ENCODE results near the gene LDAH. TPM values are rescaled to one million over a fixed set of nuclear protein-coding genes. Genes with fewer than 3 reads are reported as not detected.

LDAH gene
- total RNA-seq, 1 experiment from 2014 or later: 27.4 TPM

- no peak for DNase-seq (ENCODE audit: low spot score)
- Histone ChIP-seq H3K27ac (ENCODE audit: low read depth, low read length, poor library complexity, severe bottlenecking) (no peak overlapping the region), H3K4me3 (ENCODE audit: low read depth, low read length, poor library complexity, severe bottlenecking) (peak overlapping the region; percentile 25), H3K36me3 (ENCODE audit: insufficient read depth, low read length, poor library complexity, severe bottlenecking) (no peaks in the 10 kb centered on the region), H3K27me3 (replicated peaks; ENCODE audit: insufficient read depth, low read depth, low read length, poor library complexity) (peaks cover 95% of the 10 kb centered on the region), H3K9me3 (ENCODE audit: low read depth, low read length, poor library complexity, severe bottlenecking) (no peaks in the 10 kb centered on the region), H3K4me1 (ENCODE audit: insufficient read depth, low read length, poor library complexity, severe bottlenecking) (peaks cover 6% of the 10 kb centered on the region)
- BruUV-seq (replicated peaks): no TSS peak
- TF ChIP-seq, protein P1, sequence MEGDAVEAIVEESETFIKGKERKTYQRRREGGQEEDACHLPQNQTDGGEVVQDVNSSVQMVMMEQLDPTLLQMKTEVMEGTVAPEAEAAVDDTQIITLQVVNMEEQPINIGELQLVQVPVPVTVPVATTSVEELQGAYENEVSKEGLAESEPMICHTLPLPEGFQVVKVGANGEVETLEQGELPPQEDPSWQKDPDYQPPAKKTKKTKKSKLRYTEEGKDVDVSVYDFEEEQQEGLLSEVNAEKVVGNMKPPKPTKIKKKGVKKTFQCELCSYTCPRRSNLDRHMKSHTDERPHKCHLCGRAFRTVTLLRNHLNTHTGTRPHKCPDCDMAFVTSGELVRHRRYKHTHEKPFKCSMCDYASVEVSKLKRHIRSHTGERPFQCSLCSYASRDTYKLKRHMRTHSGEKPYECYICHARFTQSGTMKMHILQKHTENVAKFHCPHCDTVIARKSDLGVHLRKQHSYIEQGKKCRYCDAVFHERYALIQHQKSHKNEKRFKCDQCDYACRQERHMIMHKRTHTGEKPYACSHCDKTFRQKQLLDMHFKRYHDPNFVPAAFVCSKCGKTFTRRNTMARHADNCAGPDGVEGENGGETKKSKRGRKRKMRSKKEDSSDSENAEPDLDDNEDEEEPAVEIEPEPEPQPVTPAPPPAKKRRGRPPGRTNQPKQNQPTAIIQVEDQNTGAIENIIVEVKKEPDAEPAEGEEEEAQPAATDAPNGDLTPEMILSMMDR (conservative IDR thresholded peaks at IDR 0.05; ENCODE audit: low read depth, low read length): no peak
- TF ChIP-seq EZH2 (IDR thresholded peaks at IDR 0.05; ENCODE audit: borderline replicate concordance, low read depth, low read length, poor library complexity, severe bottlenecking): peak; percentile 95
- ChIA-PET CTCF (no interaction called here), POLR2A (ENCODE audit: low non-redundant PET) (no interaction called here)
- intact Hi-C loops (cut with micrococcal nuclease; ENCODE audit: unreplicated experiment): no loop called here
Measured at GRCh38 chr2:20666005-20666303, 156.9 kb downstream of the LDAH start.

GRCh38 chr2:20665243-20666004 is 157.5 kb downstream of the LDAH start:
- ChIA-PET CTCF (no interaction called here), POLR2A (ENCODE audit: low non-redundant PET) (no interaction called here)
- no peak overlapping the region for H3K4me3 ChIP-seq (ENCODE audit: low read depth, low read length, poor library complexity, severe bottlenecking)
- H3K36me3 ChIP-seq (ENCODE audit: insufficient read depth, low read length, poor library complexity, severe bottlenecking): no peaks in the 10 kb centered on the region
- H3K27ac ChIP-seq (ENCODE audit: low read depth, low read length, poor library complexity, severe bottlenecking): no peak overlapping the region
- no peaks in the 10 kb centered on the region for H3K9me3 ChIP-seq (ENCODE audit: low read depth, low read length, poor library complexity, severe bottlenecking)
- H3K27me3 ChIP-seq (replicated peaks; ENCODE audit: insufficient read depth, low read depth, low read length, poor library complexity): peaks cover 95% of the 10 kb centered on the region
- intact Hi-C loops (cut with micrococcal nuclease; ENCODE audit: unreplicated experiment): no loop called here
- peaks cover 6% of the 10 kb centered on the region for H3K4me1 ChIP-seq (ENCODE audit: insufficient read depth, low read length, poor library complexity, severe bottlenecking)
- peak; percentile 78 for TF ChIP-seq EZH2 (IDR thresholded peaks at IDR 0.05; ENCODE audit: borderline replicate concordance, low read depth, low read length, poor library complexity, severe bottlenecking)
- TF ChIP-seq, protein P1 (conservative IDR thresholded peaks at IDR 0.05; ENCODE audit: low read depth, low read length): no peak
- BruUV-seq (replicated peaks): no TSS peak
- DNase-seq (ENCODE audit: low spot score): no peak

DNA sequence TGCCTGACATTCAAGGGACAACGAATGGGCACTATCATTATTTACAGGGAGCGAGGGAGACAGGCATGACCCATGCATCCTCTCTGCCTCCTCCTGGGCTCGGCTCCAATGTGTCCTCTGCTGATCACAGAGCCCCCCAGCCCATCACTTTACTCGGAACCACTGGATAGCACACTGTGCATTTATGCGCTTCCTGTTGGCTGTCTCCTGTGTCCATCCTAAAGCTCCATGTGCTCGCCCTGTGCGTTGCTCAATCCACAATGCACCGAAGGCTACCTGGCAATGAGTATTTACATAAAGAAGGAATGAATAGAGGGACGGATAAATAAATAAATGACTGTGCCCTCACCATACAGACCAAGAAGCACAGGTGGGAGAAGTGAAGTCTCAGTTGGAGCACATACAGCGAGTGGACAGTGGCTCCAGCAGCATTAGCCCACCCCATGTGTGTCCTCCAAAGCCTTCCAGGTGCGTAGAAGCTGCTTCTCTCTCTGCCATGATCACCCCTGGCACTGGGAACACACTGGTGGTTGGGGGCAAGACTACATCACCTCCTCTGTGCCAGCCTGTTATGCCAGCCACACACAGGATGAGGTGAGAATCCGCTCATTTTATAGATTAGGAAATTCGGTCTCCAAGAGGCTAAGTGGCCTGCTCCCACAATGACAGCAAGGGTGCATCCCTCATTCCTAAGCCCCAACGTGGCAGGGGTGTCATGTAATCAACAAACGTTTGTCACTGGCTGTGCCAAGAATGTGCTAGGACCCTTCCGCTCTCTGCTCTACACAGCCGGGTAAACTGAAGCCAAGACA is 158.3 kb downstream of the LDAH start:
- DNase-seq (ENCODE audit: low spot score): no peak
- Histone ChIP-seq H3K4me1 (ENCODE audit: insufficient read depth, low read length, poor library complexity, severe bottlenecking) (peaks cover 6% of the 10 kb centered on the region), H3K27ac (ENCODE audit: low read depth, low read length, poor library complexity, severe bottlenecking) (no peak overlapping the region), H3K4me3 (ENCODE audit: low read depth, low read length, poor library complexity, severe bottlenecking) (no peak overlapping the region), H3K9me3 (ENCODE audit: low read depth, low read length, poor library complexity, severe bottlenecking) (no peaks in the 10 kb centered on the region), H3K36me3 (ENCODE audit: insufficient read depth, low read length, poor library complexity, severe bottlenecking) (no peaks in the 10 kb centered on the region), H3K27me3 (replicated peaks; ENCODE audit: insufficient read depth, low read depth, low read length, poor library complexity) (peaks cover 95% of the 10 kb centered on the region)
- intact Hi-C loops (cut with micrococcal nuclease; ENCODE audit: unreplicated experiment): loop anchor here (5.0 kb wide), 2 partner anchors 363 to 653 kb away; no protein-coding TSS in a partner anchor
- BruUV-seq (replicated peaks): no TSS peak
- ChIA-PET CTCF (no interaction called here), POLR2A (ENCODE audit: low non-redundant PET) (no interaction called here)
- no peak for TF ChIP-seq EZH2 (IDR thresholded peaks at IDR 0.05; ENCODE audit: borderline replicate concordance, low read depth, low read length, poor library complexity, severe bottlenecking)
- TF ChIP-seq, protein P1 (conservative IDR thresholded peaks at IDR 0.05; ENCODE audit: low read depth, low read length): no peak
